GM18861 (cell line): ENCODE measurements around the gene RPS27.
A peak's percentile ranks its signal among the peaks of the same experiment; 100 is the strongest.

ENCODE experiments used
- ATAC-seq: cut with Tn5 transposase; IDR thresholded peaks from one replicate; pipeline ENCODE4 v1.9.1; 2021; ENCODE audit not compliant: unreplicated experiment

Gene RPS27

GRCh38 chr1:153990468-153991150 is at the start of gene RPS27:
Gene RPS27 (plus strand): TSS chr1:153990762. CDS start chr1:153990797, 35 bp downstream.
- ATAC-seq: peak; percentile 69

DNA sequence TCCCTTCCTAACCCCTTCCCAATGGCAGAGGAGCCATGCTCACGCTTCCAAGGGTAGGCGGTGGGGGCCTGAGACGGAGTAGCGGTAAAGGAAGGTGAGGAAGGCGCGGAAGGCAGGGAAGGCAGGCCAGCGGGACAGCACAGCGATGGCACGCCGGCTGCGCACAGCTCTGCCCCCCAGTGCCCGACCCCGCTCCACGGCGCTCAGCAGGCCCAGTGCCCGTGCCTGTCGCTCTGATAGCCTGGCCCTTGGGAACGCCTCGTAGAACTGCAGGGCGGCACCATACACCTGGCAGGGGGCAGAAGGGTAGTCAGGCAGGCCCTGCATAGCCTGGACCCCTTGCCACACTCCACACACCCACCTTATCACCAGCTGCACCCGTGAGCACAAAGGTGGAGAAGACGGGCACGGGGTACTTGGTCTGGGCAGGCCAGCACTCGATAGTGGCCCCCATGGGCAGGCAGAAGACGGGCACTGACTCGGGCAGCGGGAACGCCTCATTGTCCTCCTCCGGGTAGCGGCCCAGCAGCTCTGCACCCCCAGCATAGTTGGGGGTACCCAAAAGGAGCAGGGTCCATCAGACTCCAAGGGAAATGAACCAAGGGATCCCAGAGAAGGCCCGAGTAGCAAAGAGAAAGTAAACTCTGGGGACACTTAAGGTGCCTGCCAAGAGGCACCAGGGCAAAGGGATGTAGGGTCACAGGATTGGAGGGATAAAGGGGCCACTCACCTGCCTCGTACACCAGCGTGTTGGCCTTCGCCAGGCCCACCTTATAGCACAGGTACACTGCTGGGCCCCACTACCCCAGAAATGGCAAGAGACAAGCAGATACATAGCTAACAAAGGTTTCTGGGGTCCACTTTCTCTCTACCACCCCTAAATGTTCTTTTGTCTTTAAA is 48.5 kb upstream of the RPS27 start:
- no peak for ATAC-seq

DNA sequence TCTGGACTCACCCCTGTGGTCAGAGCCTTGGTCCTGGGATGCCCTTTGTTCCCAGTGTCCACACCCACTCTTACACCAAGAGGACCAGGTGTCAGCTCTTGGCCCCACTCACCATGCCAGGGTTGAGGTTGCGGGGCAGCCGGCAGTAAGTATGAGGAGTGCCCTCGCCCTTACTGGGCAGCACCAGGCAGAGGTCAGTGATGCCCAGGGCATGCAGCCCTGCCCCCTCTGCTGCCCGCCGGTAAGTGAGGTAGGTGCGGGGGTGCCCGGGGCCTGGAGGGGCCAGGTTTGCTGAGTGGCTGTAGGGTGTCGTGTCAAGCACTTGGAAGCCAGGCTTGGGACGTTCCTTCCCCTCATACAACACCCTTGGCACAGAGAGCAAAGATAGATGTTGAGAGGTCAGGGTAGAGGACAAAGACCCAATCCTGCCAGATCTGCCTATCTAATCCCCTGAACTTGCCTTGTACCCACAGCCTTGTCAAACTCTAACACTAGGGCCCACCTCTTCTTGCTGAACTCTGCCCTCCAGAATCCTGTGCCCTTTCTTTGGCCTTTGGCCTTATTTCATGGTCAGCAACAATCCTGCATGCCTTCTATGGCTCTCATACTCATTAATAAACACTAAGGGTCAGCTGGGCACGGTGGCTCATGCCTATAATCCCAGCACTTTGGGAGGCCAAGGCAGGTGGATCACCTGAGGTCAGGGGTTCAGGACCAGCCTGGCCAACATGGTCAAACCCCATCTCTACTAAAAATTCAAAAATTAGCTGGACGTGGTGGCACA is 47.6 kb upstream of the RPS27 start:
- no peak for ATAC-seq

DNA sequence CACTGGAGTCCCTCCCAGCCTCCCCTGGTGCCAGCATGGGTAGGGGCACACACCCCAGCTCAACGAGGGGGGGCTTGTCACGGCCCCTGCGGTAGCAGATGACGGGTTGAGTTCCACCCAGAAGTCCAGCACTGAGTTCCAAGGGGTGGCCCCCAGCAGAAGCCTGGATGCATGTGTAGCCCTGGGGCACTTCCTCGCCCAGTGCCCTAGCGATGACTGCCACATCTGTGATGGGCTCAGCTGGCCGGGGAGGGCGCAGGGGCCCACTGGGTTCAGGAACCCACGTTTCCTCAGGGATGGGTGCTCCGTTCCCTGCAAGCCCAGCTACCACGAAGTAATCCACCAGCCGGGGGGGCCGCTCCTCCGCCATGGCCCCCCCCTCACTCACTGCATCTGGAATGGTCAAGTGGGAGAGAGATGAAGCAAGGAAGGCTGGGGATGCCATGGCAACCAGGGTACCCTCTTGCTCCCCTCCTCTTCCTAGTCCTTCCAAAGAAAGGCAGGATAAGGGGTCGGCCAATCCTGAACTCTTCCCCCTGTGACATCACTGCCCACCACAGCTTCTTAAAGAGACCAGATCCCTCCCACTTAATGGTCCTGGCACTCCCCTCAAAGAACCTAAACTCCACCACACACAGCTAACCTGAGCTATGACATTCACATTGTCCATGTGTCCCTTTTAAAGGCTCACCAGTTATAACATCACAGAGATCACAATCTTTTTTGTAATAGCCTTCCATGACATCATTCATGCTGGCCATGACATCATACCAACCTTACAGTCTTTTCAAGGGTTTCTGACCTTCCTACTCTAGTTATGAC is 46.3 kb upstream of the RPS27 start:
- no peak for ATAC-seq

- no peak for ATAC-seq
Observed at GRCh38 chr1:153944827-153945117, 45.8 kb upstream of the RPS27 start.

- no peak for ATAC-seq
Observed at GRCh38 chr1:153945131-153945794, 45.3 kb upstream of the RPS27 start.

- ATAC-seq: peak; percentile 72
Observed at GRCh38 chr1:153945795-153946621, 44.6 kb upstream of the RPS27 start.

DNA sequence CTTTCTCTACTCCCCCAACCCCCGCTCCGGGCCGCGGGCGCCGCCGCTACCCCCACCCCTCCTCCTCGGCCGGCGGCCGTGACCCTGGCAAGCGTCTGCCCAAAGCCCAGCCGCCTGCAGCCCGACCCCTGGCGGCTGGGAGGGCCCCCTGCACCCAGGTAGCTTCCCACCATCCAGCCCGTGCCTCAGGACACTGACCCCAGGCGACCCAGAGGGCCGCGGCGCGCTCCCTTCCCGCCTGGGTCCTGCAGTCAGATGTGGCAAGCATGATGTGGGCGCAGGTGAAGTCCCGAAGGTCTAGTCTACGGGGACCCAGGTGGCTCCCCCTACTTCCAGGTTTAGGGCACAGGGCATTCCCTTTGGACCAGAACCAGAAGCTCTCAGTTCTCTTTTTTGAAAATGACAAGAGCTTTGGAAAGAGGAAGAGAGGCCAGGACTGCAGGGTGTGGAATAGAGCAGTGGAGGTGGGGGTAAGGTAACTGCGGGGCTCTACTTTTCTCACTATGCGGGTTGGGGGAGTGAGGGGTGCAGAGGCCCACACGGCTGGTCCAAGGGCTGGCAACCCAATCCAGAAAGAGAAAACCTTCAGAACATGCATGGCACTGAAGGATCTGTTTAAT is 43.8 kb upstream of the RPS27 start, which contains the start of gene DENND4B:
Gene DENND4B (minus strand): TSS at position 97 of the 620 bp plus-strand sequence. CDS start 2,344 bp downstream, outside the sequence.
- ATAC-seq: peak; percentile 46

GRCh38 chr1:153951183-153951582 is 39.4 kb upstream of the RPS27 start:
- ATAC-seq: no peak

DNA sequence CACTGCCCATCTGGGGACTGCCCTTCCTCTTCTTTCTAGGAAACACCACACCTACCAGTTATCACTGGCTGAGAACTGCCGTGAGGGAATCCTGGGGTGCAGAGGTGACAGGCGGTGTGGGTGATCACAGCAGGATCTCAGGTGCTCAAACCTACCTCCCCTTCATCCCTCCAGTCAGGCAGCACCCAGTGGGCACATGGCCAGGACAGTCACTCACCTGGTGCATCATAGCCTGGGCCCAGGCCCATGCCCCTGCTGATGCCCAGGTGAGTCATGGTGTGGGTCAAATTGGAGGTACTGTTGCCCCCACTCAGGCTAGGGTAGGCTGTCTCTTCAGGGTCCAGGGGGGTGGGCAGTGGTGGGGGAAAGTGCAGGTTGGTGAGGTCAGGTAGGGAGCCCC is 38.8 kb upstream of the RPS27 start:
- no peak for ATAC-seq

DNA sequence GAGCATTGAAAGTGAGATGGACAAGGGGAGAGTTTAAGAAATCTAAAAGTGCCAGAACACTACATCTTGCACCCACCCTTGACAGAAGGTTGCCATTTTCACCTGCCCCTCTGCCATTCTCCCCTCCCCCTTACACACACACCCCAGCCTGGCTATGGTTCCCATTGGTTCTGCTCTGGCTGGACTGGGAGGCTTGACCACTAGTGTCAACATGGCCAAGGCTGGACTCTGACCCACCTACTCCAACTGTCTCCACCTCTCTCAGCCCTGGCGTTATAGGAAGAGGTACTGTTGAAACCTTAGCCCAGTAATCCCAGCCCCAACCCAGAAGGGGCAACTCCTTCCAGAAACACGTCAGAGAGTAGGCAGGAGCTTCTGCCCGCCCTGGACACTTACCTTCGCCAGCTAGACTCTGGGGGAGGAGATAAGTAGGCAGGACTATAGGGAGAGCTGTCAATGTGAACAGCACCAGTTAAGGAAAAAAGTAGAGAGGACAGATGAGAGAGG is 36.6 kb upstream of the RPS27 start:
- no peak for ATAC-seq

- ATAC-seq: no peak
Observed at GRCh38 chr1:153954826-153955225, 35.7 kb upstream of the RPS27 start.

DNA sequence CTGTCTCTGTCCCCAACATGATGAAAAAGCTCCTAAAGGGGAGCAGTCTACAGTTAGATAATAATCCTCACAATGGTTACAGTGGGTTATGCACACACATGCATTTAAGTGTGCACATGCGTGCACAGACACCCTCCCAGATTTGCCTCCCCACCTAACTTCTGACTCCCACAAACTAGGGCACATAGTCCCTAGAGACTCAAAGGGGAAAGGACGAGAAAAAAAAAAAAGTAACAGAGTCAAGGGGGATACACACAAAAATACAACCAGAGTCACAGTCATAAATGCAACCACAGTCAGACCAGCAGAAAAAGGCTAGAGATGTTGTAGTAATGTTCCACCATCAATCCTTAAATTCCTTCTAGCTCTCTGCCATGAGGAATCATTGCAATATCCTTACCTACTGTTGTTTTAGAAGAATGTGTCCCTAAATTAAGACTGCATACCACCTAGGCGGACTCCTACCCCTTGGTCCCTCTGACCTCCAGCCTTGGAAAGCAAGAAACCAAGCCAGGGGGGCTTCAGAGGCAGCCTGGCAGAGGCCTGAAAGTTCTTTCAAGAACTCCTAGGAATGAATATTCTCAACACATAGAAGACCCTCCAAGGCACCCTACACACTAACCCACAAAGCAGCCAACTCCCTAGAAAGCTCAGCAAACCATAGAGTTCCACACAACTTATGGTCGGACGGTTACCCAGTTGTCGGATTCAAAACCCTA is 33.4 kb upstream of the RPS27 start:
- ATAC-seq: no peak

- no peak for ATAC-seq
Observed at GRCh38 chr1:153957744-153958110, 32.8 kb upstream of the RPS27 start.

DNA sequence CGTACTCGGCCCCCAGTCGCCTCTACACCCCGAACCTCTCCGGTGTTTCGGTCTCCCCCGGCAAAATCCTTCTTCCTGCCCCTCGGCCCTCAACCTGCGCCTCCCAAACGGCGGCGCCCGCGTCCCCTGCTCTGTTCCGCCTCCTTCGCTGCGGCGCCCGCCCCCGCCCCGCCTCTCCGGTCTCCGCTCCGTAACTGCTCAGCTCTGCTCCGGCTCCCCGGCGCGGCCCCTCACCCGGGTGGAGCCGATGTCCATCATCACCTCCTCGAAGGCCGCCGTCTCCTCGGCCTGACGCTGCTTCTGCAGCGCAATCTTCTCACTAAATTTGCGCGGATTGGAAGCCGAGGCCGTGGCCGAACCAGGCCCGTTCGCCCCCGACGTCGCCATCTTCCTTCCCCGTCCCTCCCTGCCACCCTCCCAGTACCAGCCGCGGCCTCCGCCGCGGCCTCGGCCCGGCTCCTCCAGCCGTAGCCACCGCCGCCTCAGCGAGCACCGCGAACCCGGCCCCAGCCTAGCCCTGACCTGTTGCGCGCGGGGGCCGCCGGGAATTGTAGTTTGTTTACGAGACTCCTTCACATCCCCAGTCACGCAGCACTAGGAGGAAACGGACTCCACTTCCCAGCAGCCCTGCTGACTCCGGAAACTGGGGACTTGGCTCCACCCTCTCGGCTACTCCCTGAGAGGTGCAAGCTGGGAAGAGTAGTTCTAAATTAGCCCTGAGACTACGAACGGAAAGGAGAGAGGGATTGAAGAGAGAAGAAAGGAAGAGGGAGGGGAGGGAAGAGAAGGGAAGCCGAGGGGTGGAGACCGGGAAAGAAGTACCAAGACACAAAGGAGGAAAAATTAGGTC is 32.2 kb upstream of the RPS27 start, which contains the start of gene CRTC2:
Gene CRTC2 (minus strand): TSS at position 502 of the 850 bp plus-strand sequence. CDS start 115 bp downstream, at position 387.
- ATAC-seq: peak; percentile 66

DNA sequence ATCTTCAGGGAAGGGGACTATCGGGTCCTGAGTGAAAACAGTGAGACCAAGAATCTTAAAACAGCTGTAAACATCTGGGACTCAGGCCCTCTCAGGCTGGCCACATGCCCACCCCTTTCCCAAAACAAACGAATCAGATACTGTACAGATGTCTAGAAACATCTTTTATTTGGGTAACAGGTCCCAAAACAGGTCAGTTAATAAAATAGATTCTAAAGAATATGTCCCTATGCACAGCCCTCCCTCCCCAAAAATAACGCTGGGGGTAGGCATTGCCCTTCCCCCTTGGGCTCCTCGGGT is 31.7 kb upstream of the RPS27 start:
- no peak for ATAC-seq

- ATAC-seq: no peak
Observed at GRCh38 chr1:153959454-153959853, 31.1 kb upstream of the RPS27 start.
